OCI-LY7 (cell line): ENCODE results near the gene KRT3.

ENCODE experiments used
- CTCF ChIP-seq: fragments of 200-600 bp; sonication (generic); conservative IDR thresholded peaks from 2 replicates; pipeline ENCODE4 v1.5.1; 2014; ENCODE audit warnings: mild to moderate bottlenecking, antibody characterized with exemption, low read length, moderate library complexity, mixed read lengths
- EZH2phosphoT487 ChIP-seq: fragments of 200-600 bp; sonication (generic); IDR thresholded peaks from 2 replicates; pipeline ENCODE4 v1.6.1; 2018; ENCODE audit warnings: low read depth, borderline replicate concordance, mild to moderate bottlenecking, mixed run types, antibody characterized with exemption, low read length, moderate library complexity, mixed read lengths

GRCh38 chr12:52754135-52754534 lies 41.8 kb downstream of the KRT3 start:
- TF ChIP-seq CTCF, result no peak
- TF ChIP-seq EZH2phosphoT487, result no peak
